Cerebellar cortex (tissue), 1 donor: ENCODE results near the gene USP24.
A peak's percentile ranks its signal among the peaks of the same experiment; 100 is the strongest.
"Not testable (repeated sequence)": the region's sequence is repeated elsewhere in the genome, so short reads cannot be mapped to it uniquely, and the experiment has no call there.

ENCODE experiments used
- DNase-seq: peaks from one replicate; pipeline ENCODE4 v3.0.0-alpha.2; 2015; ENCODE audit warnings: low spot score

The USP24 gene

DNA sequence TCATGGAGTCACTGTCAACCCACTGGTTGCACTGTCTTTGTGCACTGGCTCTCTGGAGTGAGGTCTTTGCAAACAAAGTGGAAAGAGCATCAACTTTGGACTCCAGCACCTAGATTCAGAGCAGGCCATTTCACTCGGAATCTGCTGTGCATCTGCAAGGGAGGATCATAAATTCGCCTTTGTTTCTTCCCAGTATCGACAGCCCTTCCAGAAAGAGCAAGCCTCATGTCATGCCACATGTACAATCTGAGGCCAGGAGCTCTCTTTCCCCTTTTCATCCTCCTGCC is 176.7 kb downstream of the USP24 start:
- DNase-seq: no peak

DNA sequence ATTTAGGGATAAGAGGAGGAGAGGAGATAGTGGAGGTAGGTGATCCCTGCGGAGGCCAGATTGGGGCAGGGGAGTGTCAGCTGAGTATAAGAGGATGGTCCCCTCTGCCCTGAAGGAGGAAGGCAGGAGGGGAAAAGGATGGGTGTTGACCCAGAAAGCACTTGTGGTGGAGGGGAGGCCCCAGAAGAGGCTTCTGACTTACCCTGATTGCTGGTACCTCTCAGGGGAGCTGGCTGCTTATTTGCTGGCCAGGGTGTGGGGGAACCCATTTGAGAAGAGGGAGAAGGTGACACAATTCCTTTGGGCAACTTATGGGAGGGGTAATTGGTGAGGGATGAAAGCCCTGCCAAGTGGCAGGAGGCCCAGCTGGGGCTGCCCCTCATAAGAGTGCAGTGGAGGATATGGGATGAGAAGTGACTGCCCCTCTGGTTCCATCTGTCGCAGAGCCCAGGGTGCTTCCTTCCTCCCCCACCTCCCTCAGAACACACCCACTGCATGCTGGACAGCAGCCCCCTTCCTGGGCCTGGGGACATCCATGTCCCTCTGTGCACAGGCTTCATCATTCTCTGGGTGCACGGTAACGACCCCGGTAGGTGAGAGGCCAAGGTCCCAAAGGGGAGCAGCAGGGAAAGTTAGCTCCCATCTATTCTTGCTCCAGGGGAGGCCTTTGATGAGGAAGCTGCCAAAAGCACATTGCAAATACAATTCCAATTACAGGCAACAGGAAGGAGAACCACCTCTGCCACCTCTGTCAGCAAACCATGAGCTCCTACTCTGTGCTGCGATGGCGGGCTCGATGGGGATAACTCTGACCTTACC is 177.2 kb downstream of the USP24 start:
- peak; percentile 67 for DNase-seq

- no peak for DNase-seq
Observed at GRCh38 chr1:55035904-55036303, 179.3 kb downstream of the USP24 start.

DNA sequence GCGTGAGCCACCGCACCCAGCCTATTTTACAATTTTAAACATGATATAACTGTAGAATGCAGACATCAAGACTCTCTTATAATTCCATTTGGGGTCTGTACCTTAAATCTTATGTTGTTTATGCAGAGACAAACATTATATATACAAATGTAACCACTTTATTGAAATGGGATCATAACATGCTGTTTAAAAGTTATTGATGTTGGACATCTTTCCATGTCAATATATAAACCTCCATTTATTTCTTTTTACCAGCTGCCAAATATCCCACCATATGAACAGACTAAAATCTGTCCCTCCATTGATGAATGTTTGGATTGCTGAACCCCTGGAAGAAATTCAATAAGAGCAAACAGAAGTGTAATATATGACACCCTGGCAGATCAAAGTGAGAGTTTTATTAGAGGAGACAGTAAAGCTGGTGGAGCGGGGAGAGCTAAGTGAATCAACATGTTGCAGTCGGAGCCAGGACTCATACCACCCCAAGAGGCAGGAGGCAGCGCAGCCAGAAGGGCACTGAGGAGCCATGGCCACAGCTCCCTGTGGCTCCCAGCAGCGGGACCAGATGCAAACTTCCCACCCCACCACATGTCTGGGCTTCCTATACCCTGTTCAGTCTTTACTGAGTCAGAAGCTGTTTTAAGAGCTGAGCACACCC is 180.6 kb downstream of the USP24 start:
- no peak for DNase-seq

DNA sequence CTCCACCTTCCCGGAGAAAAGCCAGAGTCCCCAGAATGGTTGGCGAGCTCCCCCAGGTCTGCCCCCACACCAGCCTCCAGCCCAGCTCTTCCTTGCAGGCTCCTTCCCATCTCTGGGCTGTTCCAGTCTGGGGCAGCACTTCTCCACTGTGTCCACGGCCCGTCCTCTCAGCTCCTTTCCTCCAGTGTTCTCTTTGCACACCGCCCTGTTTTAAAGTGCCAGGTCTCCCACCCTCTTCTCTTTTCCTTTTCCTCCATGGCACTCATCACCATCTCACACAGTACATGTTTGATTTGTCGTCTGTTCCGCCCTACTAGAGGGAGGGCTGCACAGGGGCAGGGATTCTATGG is 181.9 kb downstream of the USP24 start:
- DNase-seq: no peak

DNA sequence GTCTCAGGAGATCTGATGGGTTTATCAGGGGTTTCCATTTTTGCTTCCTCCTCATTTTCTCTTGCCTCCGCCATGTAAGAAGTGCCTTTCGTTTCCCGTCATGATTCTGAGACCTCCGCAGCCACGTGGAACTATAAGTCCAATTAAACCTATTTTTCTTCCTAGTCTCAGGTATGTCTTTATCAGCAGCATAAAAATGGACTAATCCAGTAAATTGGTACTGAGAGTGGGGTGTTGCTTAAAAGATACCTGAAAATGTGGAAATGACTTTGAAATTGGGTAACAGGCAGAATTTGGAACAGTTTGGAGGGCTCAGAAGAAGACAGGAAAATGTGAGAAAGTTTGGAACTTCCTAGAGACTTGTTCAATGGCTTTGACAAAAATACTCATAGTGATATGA is 184.1 kb downstream of the USP24 start:
- DNase-seq: not testable (repeated sequence)

DNA sequence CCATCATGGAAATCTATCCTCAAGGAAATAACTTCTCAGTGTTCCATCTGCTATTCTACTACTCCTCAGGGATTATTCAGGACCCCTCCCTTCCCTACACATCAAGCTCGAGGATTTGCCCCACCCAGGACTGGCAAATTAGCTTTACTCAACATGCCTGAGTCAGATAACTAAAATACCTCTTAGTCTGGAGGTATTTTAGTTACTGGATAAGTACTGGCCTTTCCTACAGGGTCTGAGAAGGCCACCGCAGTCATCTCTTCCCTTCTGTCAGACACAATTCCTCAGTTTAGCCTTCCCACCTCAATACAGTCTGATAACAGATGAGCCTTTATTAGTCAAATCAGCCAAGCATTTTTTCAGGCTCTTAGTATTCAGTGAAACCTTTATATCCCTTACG is 188.5 kb downstream of the USP24 start:
- not testable (repeated sequence) for DNase-seq

DNA sequence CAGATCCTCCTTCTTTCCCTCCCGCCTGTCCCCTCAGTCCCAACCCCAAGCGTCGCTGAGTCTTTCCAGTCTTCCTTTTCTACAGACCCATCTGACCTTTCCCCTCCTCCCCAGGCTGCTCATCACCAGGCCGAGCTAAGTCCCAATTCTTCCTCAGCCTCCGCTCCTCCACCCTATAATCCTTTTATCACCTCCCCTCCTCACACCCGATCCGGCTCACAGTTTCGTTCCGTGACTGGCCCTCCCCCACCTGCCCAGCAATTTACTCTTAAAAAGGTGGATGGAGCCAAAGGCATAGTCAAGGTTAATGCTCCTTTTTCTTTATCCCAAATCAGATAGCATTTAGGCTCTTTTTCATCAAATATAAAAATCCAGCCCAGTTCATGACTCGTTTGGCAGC is 191.0 kb downstream of the USP24 start:
- not testable (repeated sequence) for DNase-seq

- peak; percentile 89 for DNase-seq
Observed at GRCh38 chr1:55021942-55022546, 193.1 kb downstream of the USP24 start.

- no peak for DNase-seq
Observed at GRCh38 chr1:55018395-55018794, 196.8 kb downstream of the USP24 start.
